Endothelial cell (in vitro differentiated cells): ENCODE results near the gene FRMD4A. TPM values are rescaled to one million over a fixed set of nuclear protein-coding genes. Genes with fewer than 3 reads are reported as not detected.

Experiments
- DNase-seq: peaks from one replicate; pipeline ENCODE4 v3.0.0; 2021; ENCODE audit warnings: low spot score
- H3K27ac Mint-ChIP-seq: one replicate; pipeline ENCODE4 v1.8.0; 2021; ENCODE audit warnings: mixed read lengths, inconsistent platforms; ENCODE audit not compliant: unreplicated experiment
- H3K27me3 Mint-ChIP-seq: one replicate; pipeline ENCODE4 v1.8.0; 2021; ENCODE audit warnings: mild to moderate bottlenecking, moderate library complexity, mixed read lengths, inconsistent platforms; ENCODE audit not compliant: unreplicated experiment
- H3K36me3 Mint-ChIP-seq: one replicate; pipeline ENCODE4 v1.8.0; 2021; ENCODE audit warnings: mild to moderate bottlenecking, low read depth, mixed read lengths, inconsistent platforms; ENCODE audit not compliant: unreplicated experiment
- H3K4me1 Mint-ChIP-seq: one replicate; pipeline ENCODE4 v1.8.0; 2021; ENCODE audit warnings: mild to moderate bottlenecking, mixed read lengths, inconsistent platforms; ENCODE audit not compliant: unreplicated experiment
- H3K4me3 Mint-ChIP-seq: one replicate; pipeline ENCODE4 v1.8.0; 2021; ENCODE audit warnings: mild to moderate bottlenecking, mixed read lengths, inconsistent platforms; ENCODE audit not compliant: unreplicated experiment
- H3K9me3 Mint-ChIP-seq: one replicate; pipeline ENCODE4 v1.8.0; 2021; ENCODE audit warnings: mixed read lengths, inconsistent platforms; ENCODE audit not compliant: unreplicated experiment
- total RNA-seq: library from RNA; stranded (reverse); fragmentation: NEBNext Ultra II Directional; extraction: Animal tissue kit (Norgen Biotek cat#: 25700); gene quantifications from one replicate; pipeline ENCODE4 v1.2.1, GENCODE V29; 2021; ENCODE audit not compliant: unreplicated experiment
- TF ChIP-seq, protein P1 (sequence below): fragments of 200-600 bp; sonication (generic); IDR thresholded peaks from one replicate; pipeline ENCODE4 v1.5.0; 2021; ENCODE audit warnings: antibody characterized with exemption; ENCODE audit not compliant: unreplicated experiment

FRMD4A gene
- total RNA-seq, 1 donor from 2014 or later: 68.9 TPM

DNA sequence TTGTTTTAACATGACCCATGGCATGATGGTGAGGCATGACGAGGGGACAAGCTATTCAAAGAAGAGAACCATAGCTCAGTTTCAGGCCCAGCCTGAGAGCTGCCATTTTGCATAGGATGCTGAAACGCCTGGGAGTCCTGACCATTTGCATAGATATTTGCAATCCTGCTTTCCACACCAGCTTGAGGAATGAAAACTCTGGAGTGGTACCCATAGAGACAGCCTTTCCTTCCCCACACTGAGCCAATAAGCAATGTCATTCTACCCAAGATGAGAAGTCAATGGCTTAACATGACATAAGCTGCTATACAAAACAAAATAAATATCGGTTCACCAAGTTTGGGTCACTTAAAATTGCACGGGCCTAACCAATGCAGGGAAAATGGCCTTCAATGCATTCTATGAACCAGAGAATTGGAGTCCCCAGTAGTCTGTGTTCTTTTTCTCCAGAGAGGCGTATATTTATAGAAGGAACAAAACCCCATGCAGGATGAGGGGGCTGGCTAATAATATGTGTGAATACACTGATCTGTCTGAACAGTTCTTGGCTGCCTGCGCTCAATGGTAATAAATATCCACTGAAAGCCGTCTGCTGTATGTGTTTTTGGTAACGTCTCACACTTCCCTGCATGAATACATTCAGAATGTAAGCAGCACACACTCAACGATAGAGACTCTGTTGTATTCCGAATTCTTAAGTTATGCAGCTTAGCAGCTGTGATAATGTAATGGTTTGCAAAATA lies 329.3 kb downstream of the FRMD4A start:
- TF ChIP-seq, protein P1, sequence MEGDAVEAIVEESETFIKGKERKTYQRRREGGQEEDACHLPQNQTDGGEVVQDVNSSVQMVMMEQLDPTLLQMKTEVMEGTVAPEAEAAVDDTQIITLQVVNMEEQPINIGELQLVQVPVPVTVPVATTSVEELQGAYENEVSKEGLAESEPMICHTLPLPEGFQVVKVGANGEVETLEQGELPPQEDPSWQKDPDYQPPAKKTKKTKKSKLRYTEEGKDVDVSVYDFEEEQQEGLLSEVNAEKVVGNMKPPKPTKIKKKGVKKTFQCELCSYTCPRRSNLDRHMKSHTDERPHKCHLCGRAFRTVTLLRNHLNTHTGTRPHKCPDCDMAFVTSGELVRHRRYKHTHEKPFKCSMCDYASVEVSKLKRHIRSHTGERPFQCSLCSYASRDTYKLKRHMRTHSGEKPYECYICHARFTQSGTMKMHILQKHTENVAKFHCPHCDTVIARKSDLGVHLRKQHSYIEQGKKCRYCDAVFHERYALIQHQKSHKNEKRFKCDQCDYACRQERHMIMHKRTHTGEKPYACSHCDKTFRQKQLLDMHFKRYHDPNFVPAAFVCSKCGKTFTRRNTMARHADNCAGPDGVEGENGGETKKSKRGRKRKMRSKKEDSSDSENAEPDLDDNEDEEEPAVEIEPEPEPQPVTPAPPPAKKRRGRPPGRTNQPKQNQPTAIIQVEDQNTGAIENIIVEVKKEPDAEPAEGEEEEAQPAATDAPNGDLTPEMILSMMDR: no peak
- H3K27ac Mint-ChIP-seq: no peak overlapping the region
- H3K27me3 Mint-ChIP-seq: peaks cover 2% of the 10 kb centered on the region
- H3K4me3 Mint-ChIP-seq: no peak overlapping the region
- H3K4me1 Mint-ChIP-seq: peaks cover 22% of the 10 kb centered on the region
- DNase-seq: no peak
- no peaks in the 10 kb centered on the region for H3K36me3 Mint-ChIP-seq
- no peaks in the 10 kb centered on the region for H3K9me3 Mint-ChIP-seq

DNA sequence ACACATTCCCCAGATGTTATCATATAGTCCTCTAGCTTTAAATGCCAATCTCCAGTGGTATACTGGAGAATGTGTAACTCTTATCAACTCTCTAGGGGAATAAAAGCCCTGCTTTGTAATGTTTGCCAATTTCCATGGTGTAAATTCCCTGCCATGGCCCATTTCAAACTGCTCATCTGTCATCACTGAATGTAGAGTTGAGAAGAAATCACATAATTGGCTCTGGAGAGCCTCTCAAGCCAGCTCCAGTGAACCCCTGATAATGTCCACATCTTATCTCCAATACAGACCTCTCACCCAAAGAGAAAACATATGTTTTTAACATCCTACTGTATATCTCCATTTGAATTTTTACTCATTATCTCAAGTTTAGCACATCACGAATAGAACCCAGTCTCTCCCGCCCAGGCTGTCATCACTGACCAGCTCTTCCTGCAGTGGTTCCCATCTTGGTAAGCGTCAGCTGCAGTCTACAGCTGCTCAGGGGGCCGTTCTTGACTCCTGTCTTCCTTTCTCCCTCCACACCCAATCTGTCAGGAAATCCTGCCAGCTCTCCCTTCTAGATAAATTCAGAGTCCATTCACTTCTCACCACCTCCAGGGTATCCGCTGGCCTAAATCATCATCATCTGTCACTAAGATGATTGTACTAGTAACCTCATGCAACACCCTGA lies 332.4 kb downstream of the FRMD4A start:
- Mint-ChIP-seq H3K4me1 (peaks cover 27% of the 10 kb centered on the region), H3K4me3 (no peak overlapping the region), H3K9me3 (no peaks in the 10 kb centered on the region), H3K36me3 (no peaks in the 10 kb centered on the region), H3K27ac (no peak overlapping the region), H3K27me3 (peaks cover 2% of the 10 kb centered on the region)
- TF ChIP-seq, protein P1: no peak
- no peak for DNase-seq

- H3K27ac Mint-ChIP-seq: no peak overlapping the region
- H3K4me1 Mint-ChIP-seq: peaks cover 25% of the 10 kb centered on the region
- no peaks in the 10 kb centered on the region for H3K36me3 Mint-ChIP-seq
- H3K9me3 Mint-ChIP-seq: no peaks in the 10 kb centered on the region
- no peak overlapping the region for H3K4me3 Mint-ChIP-seq
- peaks cover 2% of the 10 kb centered on the region for H3K27me3 Mint-ChIP-seq
- DNase-seq: no peak
- TF ChIP-seq, protein P1: no peak
Measured at GRCh38 chr10:13997650-13998049, 333.1 kb downstream of the FRMD4A start.

DNA sequence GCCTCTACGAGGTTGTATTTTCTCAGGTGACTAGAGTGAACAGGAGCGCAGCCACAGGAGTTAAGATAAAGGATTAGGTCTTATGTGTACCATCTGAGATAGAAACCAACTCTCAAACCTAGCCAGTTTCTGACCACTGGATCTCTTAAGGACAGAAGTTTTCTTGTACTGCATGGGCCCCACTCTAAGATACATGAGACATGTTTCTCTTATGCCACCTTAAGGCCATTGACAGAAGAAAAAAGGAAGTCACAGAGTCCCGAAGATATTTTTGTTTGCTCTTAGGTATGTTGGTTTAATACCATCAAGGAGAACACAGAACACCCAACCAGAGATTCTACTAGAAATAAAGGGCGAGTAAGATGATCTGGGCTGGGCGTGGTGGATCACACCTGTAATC lies 335.8 kb downstream of the FRMD4A start:
- no peak overlapping the region for H3K4me3 Mint-ChIP-seq
- H3K27me3 Mint-ChIP-seq: peaks cover 3% of the 10 kb centered on the region
- TF ChIP-seq, protein P1: no peak
- no peak overlapping the region for H3K27ac Mint-ChIP-seq
- no peaks in the 10 kb centered on the region for H3K9me3 Mint-ChIP-seq
- peaks cover 46% of the 10 kb centered on the region for H3K4me1 Mint-ChIP-seq
- H3K36me3 Mint-ChIP-seq: no peaks in the 10 kb centered on the region
- DNase-seq: no peak

DNA sequence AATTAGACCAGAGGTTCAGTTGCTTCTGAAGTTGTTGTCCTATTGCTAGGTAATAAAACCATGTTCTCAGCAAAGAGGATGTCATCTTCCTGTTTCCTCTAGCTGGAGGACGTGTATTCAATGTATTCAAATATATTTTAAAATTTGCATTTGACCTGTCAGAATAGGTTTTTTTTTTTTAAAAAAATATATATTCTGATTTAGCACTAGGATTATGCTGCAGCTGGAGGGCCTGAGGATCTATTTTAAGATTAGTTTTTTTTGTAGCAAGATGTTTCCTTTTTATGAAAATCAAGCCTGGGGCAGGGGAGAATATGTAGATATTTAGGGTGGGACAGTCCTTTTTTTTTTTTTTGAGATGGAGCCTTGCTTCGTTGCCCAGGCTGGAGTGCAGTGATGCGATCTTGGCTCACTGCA lies 337.0 kb downstream of the FRMD4A start:
- Mint-ChIP-seq H3K4me1 (peaks cover 49% of the 10 kb centered on the region), H3K4me3 (no peak overlapping the region), H3K27ac (no peak overlapping the region), H3K27me3 (peaks cover 3% of the 10 kb centered on the region), H3K9me3 (no peaks in the 10 kb centered on the region), H3K36me3 (no peaks in the 10 kb centered on the region)
- no peak for DNase-seq
- TF ChIP-seq, protein P1: no peak
